Fibroblast of upper back skin (primary cell): Measurements from ENCODE around the gene FAM53A.
"Not testable (repeated sequence)": the region's sequence is repeated elsewhere in the genome, so short reads cannot be mapped to it uniquely, and the experiment has no call there.

Experiments used
- DNase-seq: peaks from one replicate; pipeline ENCODE4 v3.0.0-alpha.2; 2013

The FAM53A gene

DNA sequence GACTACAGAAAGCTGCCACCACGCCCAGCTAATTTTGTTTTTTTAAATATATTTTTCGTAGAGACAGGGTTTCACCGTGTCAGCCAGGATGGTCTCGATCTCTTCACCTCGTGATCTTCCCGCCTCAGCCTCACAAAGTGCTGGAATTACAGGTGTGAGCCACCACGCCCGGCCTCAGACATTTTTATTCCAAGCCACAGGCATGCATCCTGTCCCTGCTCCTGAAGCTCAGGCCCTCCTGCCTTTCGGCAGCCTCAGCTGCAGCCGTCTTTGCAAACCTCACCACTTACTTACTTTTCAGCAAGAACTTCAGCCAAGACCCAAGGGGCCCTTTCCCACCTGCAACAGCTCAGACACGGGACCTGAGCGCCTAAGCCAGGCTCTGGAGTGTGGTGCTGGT is 26.0 kb downstream of the FAM53A start:
- no peak for DNase-seq

DNA sequence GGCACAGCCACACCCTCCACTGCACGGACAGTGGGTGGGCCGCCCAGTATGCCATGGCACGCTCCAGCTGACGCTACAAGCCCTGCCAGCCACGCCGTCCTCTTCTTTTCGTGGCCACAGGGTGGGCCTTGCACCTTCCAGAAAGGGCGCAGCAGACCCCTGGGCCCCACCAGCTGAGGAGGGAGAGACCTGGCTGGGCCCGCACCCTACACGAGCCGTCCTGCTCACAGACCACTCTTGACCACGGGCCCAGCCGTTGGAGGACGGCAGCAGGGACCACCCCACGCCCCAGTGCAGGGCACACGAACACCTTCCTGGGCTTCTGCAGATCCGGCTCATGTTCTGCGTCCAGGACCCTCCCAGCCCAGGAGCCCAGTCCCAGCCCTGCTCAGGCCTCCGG is 27.1 kb downstream of the FAM53A start:
- no peak for DNase-seq

DNA sequence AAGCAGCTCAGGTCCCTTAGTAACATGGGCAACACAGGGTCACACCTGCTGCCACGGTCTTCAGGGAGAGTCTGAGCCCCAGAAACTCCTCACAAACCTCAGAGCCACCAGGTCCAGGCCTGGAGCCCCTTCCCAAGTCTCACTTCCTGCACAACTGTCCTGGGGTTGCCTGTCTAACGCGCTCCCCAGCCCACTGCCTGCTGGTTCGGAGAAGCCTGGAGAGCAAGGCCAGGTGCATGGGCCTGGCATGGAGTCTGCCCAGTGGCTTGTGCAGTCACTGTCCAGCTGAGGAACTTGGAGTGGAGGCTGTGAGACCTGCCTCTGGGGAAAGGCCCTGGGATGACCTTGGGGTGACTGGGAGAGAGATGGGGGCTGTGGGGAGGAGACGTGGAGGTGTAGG is 28.0 kb downstream of the FAM53A start:
- DNase-seq, result no peak

DNA sequence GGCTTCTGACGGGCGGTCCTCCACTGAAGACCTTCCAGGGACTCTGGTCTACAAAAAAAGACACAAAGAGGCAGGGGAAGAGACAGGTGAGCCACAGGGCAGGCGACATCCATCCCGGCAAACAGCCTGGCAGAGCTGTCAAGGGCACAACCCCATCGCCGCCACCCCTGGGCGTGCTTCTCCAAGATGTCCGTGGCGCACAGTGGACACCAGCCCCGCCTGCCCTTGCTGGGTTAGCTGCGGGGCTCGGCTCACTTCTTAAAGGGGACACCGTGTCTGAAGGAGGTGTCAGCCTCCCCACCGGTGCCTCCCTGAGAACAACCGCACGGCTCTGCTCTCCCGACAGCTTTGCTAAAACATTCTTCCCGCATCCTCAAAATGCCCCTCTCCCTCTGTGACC is 28.4 kb downstream of the FAM53A start:
- DNase-seq, result no peak

DNA sequence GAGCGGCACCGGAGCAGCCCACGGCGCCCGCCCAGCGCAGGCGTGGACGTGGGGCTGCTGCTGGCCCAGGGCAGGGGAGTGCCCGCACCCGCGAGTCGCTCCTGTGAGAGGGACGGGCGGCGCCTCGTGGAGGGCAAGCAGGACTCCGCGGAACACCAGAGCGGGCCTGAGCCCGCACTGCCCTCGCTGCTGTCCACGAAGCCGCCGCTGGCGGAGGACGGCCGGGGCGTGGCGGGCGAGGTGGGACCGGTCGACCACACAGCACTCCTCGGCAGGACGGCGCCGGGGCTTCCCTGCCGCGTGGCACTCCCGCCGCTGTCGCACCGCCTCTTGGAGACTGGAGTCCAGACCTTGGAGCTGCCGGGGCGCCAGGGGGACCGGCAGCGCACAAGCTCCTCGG is 29.0 kb downstream of the FAM53A start:
- no peak for DNase-seq

DNA sequence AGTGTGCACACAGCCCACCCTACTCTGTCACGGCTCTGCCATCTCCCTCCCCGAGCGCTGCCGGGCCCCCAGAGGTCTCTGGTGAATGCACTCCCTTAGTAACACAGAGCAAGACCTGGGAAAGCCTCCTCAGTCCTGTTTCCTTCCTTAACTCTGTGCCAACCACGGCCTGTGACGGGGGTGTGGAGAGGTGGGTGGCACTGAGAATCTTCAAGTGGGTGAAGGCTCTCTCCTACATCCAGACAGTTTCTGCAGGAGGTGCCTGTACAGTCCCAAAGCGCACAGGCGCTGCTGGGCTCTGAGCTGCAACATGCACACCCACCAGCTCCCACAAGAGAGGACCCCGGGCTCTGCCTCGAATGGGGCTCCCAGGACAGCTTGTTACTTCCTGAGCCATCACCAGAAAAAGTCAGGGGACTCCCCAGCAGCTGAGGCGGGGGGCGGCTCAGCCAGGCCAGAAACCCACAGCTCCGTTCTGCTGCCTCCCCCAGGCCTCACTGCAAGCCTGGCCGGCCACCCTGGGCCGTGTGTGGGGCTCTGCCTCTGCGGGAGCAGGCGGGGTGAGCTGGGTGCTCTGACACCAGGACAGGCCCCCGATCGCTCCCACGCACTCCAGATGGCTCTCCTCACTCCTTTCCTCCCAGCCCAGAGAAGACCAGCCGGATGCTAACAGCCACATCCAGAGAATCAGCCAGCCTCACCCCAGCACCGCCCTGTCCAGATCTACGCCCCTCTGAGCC is 29.7 kb downstream of the FAM53A start:
- no peak for DNase-seq

DNA sequence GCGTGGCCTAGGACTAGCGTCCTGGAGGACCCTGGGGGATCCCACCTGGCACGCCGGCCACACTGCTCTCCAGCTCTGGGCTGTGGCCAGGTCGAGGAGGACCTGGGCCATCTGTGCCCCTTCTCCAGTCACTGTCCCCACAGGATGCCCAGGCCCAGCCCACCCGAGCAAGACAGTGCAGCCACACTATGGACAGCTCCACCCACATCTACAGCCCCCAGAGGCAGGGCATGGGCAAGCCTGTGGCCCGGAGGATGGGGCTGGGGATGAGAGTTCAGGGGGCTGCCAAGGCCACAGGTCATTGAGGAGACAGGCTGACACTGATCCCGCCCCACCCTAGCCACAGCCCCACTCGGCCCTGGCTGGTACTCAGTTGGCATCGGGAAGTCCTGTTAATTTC is 30.3 kb downstream of the FAM53A start:
- DNase-seq, result no peak

DNA sequence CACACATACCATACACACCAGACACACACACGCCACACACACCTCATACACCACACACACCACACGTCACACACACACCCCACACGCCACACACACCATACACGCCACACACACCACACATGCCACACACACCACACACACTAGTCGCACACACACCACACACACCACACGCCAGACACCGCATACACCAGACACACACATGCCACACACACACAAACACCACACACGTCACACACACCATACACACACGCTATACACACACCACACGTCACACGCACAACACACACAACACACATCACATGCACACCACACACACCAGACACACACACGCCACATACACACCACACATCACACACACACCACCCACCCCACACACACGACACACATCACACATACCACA is 32.0 kb downstream of the FAM53A start:
- DNase-seq, result no peak

DNA sequence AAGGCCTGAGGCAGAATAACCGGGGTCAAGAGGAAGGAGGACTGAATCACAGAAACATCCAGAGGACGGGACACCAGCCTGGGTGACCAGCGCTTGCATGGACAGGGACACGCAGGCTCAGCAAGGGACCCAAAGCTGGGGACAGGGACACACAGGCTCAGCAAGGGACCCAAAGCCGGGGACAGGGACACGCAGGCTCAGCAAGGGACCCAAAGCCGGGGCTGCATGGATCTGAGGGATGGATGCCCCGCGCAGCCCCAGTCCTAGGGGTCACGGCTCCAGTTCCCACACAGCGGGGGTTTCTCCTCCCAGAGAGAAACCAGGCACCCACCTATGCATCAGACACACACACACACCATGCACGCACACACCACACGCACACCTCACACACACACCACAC is 32.5 kb downstream of the FAM53A start:
- DNase-seq, result no peak

DNA sequence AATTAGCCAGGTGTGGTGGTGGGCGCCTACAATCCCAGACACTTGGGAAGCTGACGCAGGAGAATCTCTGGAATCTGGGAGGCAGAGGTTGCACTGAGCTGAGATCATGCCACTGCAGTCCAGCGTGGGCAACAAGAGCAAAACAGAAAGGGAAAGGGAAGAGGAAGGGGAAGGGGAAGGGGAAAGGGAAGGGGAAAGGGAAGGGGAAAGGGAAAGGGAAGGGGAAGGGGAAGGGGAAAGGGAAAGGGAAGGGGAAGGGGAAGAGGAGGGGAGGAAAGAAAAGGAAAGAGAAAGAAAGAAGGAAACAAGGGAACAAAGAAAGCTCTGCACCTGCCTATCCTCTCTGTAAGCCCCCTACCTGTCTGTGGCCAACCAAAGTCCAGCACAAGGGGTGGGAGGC is 35.2 kb downstream of the FAM53A start:
- no peak for DNase-seq

DNA sequence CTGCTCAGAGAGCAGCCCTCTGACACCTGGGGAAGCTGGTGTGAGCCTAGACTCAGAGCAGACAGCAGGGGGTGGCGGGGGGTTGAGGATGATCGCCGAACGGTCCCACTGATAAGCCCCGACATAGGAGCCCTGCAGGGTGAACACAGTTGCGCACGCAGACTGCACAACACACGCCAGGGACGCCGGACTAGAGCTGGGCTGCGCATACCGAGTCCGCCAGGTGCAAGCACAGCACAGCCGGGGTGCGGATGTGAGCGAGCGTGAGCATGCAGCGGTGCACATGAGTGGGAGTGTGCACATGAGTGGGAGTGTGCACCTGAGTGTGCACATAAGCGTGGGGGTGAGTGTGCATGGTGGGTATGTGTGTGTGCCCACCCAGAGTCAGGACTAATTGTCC is 36.7 kb downstream of the FAM53A start:
- DNase-seq, result no peak

DNA sequence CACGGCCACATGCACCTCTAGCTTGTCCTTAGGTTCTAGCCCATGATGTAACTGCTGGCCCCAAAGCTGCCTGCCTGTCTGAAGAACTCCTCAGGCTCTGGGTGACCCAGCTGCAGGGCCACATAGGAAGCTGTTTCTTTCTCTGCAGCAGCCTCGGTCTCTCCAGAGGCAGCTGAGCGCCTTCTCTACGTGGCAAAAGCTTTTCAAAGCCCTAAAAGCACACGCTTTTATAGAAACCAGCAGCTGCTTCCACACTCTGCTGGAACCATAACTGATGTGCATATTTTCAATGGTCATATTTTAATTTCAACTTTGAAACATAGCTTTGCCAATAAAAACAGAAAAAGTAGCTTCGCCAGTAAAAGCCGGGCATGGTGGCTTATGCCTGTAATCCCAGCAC is 37.4 kb downstream of the FAM53A start:
- no peak for DNase-seq

DNA sequence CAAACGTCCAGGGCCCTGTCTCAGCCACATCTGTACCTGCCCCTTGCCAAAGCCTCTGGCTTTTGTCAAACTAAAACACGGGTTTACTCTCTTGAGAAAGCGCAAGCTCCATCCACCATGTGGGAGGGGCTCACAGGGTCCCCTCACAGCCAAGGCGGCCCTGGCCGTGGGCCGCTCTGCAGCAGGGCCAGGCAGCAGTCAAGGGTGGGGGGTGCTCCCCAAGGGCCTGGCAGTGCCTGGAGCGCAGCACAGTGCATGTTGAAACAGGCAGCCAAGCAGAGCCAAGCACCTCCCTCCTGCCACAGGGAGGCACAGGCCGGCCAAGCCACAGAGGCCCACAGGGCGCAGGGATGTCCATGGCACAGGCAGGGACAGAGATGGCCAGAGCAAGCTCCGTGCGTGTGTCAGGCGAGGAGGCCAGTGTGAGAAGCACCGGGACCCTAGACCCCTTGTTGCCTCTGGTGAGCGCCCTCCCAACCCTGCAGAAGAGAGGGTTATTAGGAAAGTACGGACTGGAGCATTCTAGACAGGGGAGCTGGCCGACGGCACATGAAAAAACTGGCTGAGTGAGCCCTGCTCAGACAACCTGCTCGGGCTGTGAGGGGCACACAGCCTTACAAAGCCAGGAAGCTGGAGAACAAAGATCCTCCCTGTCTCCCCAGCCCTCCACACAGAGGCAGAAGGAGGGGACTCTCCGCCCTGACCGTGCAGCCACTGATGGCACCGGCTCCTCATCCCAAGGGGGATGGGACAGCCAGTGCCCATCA is 39.0 kb downstream of the FAM53A start:
- DNase-seq, result no peak

DNA sequence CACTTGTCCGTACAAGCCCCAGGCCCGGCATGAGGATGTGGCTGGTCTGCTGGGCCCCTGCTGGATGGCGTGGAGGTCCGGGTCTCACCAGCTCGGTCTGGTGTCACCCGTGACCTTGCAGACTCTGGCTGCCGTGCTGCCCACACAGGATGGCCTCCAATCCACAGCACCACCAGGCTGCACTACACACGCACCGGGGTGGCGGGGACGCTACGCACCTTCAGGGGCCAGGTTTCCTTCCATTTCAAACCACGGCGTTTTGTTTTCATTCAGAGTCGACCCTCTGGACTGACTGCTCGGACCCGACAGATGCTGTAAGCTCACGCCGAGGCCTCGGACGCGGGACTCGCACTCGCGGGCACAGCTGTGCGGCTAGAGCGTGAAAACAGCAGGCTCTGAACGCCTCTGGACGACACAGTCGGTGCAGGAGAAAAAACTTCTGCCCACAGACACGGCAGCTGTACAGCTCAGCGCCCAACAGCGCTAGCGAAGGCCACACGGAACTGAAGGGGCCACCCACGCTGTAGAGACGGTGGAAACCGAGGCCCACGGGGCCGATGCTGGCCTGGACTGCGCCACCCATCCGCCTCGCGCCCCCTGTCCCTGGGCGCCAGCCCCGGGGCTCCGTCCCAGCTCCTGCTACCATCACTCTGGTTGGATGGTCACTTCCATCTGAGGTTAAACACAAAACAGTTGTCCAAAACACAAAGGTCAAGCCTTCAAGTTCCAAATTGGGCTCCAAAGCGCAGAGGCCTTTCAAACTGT is 40.0 kb downstream of the FAM53A start:
- no peak for DNase-seq

DNA sequence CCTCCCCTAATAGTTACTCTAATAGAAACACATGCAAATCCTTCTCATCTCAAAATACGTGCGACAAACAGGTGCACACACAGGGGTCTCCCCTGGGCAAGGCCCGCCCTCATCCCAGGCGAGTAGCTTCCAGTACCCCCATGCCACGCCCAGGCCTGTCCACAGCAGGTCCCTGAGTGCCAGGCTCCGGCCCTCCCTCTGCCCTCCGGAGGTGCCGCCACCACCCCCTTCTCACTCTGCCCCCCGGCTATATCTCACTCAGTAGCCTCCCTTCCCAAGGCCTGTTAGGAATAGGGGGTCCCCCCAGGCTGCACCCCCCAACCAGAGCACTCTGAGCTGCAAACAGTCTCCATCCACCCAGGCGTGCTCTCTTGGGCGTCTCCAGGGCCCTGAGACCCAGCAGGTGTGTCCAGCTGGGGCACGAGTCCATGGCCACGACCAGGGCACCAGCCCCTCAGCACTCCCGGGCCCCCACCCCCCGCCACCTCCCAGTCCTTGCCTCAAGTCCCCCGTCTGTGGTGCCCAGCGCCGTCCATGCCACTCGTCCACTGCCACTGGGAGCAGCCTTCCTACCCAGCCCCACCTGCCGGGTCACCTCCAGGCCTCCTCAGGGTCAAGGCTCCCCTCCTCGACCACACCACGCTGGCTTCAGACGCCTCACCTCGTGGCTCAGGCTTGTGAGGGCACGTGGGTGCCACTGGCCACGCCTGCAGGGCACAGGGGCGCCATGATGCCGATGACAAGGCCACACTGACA is 41.7 kb downstream of the FAM53A start:
- DNase-seq, result no peak

DNA sequence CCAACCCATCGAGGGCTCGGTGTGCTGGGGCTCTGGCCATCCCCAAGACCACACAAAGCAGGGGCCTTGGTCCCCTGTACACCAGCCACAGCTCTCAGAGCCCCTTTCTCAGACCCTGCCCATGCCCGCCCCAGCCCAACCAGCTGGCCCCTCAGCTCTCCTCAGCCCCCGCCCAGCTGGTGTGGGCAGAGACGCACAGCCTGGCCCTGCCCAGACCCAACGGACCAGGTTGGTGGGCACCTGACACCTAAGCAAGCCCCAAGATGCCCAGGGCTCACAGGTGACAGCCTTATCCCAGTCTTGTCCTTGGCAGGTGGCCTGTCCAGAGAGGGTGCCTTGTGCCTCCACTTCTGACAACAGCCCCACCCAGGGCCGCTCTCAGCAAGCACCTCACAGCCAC is 42.4 kb downstream of the FAM53A start:
- DNase-seq, result no peak

DNA sequence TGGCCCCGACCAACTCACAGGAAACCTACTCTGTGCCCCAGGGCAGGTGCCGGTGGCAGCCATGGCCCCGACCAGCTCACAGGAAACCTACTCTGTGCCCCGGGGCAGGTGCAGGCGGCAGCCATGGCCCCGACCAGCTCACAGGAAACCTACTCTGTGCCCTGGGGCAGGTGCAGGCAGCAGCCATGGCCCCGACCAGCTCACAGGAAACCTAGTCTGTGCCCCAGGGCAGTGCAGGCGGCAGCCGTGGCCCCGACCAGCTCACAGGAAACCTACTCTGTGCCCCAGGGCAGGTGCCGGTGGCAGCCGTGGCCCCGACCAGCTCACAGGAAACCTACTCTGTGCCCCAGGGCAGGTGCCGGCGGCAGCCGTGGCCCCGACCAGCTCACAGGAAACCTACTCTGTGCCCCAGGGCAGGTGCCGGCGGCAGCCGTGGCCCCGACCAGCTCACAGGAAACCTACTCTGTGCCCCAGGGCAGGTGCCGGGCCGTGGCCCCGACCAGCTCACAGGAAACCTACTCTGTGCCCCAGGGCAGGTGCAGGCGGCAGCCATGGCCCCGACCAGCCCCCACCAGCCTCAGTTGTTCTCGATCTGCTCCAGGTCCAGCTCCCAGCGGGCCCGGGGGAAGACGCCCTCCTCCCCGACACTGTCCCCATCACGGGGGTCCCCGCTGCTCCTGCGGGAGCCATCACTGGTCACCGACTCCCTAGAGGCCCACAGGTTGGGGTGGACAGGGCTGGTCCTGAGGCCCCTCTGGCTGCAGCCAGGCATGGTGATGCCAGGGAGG is 43.2 kb downstream of the FAM53A start:
- not testable (repeated sequence) for DNase-seq

DNA sequence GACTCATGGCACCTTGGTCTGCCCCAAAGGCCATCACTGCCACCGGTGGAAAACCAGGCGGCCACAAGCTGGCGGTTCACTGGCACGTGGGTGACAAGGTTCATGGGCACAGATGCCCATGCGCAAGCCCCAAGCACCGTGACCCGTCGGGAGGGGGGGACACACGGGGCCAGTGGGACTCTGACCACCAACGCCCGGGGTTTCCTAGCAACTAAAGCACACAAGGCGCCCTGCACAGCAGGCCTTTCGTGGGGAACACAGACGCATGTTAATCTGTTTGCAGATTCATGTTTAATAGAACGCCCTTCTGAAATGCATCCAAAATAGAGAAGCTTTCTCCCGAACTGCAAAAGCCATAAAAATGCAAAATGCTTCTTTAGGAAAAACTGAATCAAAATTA is 43.9 kb downstream of the FAM53A start:
- DNase-seq, result no peak

DNA sequence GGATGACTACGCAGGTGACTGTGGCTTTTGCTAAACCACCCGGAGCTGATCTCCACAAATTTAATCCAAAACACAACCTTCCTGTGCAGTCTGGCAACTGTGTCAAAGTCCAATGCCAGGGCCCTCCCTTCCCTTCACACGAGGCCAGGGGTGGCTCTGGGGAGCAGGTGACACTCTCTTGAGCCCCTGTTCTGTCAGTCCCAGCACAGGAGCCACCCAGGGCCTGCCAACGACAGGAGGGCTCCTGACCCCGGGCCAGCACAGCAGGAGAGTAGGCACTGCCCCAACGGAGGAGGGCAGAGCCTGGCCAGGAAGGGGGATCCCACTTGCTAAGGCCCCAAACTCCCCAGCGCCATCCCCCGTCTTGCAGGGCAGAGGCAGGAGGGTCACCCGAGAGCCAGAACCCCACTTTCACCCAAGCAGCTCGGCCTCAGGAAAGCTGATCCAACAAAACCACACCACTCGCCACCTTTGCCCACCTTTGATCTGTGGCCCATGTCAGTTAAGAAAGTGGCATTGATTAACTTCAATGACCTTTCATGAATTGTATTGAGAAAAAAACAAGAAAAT is 44.7 kb downstream of the FAM53A start:
- no peak for DNase-seq

DNA sequence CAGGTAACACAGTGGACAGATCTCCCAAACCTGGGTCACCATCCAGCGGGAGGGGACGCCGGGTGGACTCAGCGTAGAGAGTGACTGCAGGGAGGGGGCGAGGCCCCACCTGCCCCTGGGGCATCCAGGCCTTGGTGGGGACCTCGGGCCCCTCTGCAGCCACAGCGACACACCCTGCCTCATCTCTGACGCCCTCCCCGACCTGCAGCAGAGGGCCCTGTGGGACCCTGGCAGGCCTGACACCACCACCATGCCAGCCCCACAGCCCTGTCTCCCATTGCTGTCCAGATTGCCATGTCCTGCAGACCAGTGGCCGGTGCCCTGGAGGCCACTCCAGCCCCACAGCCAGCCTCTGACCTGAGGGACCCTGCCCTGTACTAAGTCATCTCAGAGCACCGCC is 45.2 kb downstream of the FAM53A start:
- no peak for DNase-seq

DNA sequence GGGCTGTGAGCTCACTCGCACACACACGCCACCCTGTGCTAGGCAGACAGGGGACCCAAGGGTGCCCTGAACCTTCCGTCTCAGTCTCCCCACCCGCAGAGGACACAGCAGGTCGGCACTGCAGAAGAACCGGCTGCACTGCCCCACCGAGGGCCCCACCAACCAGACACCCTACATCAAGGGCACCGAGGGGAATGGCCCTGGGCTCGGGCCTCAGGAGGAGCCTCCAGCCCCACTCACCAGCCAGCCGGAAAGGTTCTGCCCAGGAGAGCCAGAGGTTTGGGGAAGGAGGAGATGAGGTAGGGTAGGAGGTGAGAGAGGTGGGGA is 45.9 kb downstream of the FAM53A start:
- no peak for DNase-seq

DNA sequence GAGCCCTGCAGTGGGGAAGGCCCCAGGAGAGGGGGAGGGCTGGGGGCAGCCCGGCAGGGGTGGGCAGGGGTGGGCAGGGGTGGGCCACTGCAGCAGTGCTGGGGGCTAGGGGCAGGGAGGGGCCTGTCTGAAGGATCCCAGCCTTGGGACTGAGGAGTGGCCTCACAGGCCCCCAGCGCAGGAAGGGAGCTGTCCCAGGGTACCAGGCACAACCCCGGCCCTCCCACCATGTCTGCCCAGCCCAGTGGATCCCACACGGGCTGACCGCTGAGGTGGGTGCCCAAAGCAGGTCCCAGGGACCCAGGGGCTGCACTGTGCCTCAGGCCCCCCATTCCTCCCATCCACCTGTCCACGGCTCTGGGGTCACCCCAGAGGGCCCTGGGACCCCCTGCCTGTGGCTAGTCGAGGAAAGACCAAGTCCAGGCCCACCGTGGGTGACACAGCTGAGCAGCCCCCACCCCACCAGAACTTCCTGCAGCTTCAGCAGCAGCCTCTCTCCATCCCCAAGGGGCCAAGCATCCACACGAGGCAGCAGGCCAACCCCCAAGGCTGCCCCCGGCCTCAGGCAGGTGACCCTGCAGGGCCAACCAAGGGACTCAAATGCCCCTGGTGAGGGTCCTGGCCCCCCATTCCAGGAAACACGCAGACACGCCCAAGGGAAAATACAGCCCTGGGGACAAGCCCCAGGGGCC is 46.4 kb downstream of the FAM53A start:
- DNase-seq, result no peak
